ENCODE measurements around the gene SNX19. TPM values are rescaled to one million over a fixed set of nuclear protein-coding genes. Genes with fewer than 3 reads are reported as not detected.

SNX19 gene
- total and polyA plus RNA-seq, 8 donors: 11.7 to 37.2 (median 22.4) TPM

DNA sequence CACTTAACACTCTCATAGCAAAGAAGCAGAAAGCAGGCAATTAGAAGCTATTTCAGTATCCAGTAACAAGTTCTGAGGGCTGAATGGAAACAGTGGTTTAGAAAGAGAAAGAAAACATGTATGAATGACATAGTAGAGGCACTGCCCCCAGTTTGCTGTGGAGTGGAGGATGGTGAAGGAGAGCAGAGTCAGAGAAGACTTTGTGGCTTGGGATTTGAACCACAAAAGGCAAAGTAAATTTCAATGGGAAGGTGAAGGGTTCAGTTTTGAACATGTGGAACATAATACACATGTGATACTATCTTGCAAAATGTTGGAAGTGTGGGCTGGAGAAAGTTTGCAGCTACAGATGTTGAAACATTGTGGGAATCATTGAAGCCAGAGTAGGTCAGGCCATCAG, 81.4 kb downstream of the SNX19 start:
- no peak for DNase-seq
- no peaks in the 10 kb centered on the region for H3K27me3 ChIP-seq
- no peaks in the 10 kb centered on the region for H3K9me3 ChIP-seq
- no peaks in the 10 kb centered on the region for H3K36me3 ChIP-seq
- H3K27ac ChIP-seq: no peak overlapping the region
- TF ChIP-seq, protein P1, sequence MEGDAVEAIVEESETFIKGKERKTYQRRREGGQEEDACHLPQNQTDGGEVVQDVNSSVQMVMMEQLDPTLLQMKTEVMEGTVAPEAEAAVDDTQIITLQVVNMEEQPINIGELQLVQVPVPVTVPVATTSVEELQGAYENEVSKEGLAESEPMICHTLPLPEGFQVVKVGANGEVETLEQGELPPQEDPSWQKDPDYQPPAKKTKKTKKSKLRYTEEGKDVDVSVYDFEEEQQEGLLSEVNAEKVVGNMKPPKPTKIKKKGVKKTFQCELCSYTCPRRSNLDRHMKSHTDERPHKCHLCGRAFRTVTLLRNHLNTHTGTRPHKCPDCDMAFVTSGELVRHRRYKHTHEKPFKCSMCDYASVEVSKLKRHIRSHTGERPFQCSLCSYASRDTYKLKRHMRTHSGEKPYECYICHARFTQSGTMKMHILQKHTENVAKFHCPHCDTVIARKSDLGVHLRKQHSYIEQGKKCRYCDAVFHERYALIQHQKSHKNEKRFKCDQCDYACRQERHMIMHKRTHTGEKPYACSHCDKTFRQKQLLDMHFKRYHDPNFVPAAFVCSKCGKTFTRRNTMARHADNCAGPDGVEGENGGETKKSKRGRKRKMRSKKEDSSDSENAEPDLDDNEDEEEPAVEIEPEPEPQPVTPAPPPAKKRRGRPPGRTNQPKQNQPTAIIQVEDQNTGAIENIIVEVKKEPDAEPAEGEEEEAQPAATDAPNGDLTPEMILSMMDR (IDR thresholded peaks at IDR 0.05): no peak
- no peak for FAIRE-seq
- no peaks in the 10 kb centered on the region for H3K4me1 ChIP-seq
- ATAC-seq: peak in 1 of 4 donors; percentile 29
- H3K4me3 ChIP-seq: no peak overlapping the region
- intact Hi-C loops (cut with DNase I): no loop called here

DNA sequence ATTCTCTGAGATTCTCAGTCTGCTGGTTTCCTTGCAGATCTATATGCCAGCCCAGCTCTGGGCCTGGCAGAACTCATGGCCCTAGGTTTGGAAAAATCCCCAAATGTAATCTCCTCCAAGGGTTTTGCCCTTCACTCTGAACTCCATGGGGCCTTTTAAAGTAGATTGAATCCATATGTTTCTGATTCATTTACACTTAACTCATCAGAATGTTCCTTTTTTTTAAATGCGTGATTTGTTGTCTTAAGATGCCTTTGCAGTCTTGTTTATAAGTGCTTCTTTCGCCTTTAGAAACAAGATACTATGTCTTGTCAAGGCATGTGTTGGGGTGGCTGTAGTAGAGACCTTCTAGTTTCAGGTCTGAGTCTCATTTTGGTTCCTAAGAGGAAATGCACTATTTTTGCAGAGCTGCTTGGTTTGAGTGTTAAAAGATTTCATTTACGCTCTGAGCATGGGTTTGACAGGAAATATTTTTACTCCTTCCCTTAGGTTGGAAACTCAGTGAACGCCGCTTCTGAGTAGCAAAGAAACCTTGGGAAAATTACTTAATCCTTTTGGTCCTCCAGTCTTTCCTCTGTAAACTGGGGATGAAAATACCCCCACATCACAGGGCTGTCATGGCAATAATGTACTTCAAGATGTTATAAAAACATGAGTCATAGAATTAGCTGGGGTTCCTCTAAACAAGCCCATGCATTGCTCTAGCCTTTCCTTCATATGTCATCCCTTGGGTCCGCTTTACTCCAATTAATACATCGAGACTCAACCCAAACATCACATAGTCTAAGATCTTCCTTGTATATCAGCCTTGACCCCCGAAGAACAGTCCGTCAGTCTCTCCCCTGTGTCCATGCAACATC, 83.5 kb downstream of the SNX19 start:
- intact Hi-C loops (cut with DNase I): no loop called here
- 84 to 89% methylated on average over 9 of the region's 9 CpGs for WGBS, 2 donors
- FAIRE-seq: no peak
- ATAC-seq: no peak
- Histone ChIP-seq H3K27me3 (no peaks in the 10 kb centered on the region), H3K4me3 (no peak overlapping the region), H3K4me1 (no peaks in the 10 kb centered on the region), H3K27ac (no peak overlapping the region), H3K9me3 (no peaks in the 10 kb centered on the region), H3K36me3 (no peaks in the 10 kb centered on the region)
- no peak for DNase-seq
- TF ChIP-seq, protein P1 (IDR thresholded peaks at IDR 0.05): no peak

GRCh38 chr11:130831976-130832375, 84.3 kb downstream of the SNX19 start:
- ATAC-seq: no peak
- Histone ChIP-seq H3K27me3 (no peaks in the 10 kb centered on the region), H3K36me3 (no peaks in the 10 kb centered on the region), H3K9me3 (no peaks in the 10 kb centered on the region), H3K4me1 (no peaks in the 10 kb centered on the region), H3K27ac (no peak overlapping the region), H3K4me3 (no peak overlapping the region)
- no peak for DNase-seq
- TF ChIP-seq, protein P1 (IDR thresholded peaks at IDR 0.05): no peak
- intact Hi-C loops (cut with DNase I): no loop called here
- WGBS, 2 donors: 66 to 76% methylated on average over 9 of the region's 9 CpGs
- no peak for FAIRE-seq

- DNase-seq (no peak), FAIRE-seq (no peak)
Observed at GRCh38 chr11:130831506-130831905, 84.8 kb downstream of the SNX19 start.

More at GRCh38 chr11:130831506-130831905, 84.8 kb downstream of the SNX19 start:
- no peak overlapping the region for H3K27ac ChIP-seq
- no peak overlapping the region for H3K4me3 ChIP-seq
- no peaks in the 10 kb centered on the region for H3K36me3 ChIP-seq
- no peak for ATAC-seq
- no peaks in the 10 kb centered on the region for H3K27me3 ChIP-seq
- WGBS, 2 donors: 46 to 49% methylated on average over 7 of the region's 7 CpGs
- no peaks in the 10 kb centered on the region for H3K9me3 ChIP-seq
- no peaks in the 10 kb centered on the region for H3K4me1 ChIP-seq
- TF ChIP-seq, protein P1 (IDR thresholded peaks at IDR 0.05): no peak
- intact Hi-C loops (cut with DNase I): no loop called here

Data from pancreas (tissue), 10 donors.